ENCODE results near the gene RGS17. TPM values are rescaled to one million over a fixed set of nuclear protein-coding genes. Genes with fewer than 3 reads are reported as not detected.

RGS17 gene, protein sequence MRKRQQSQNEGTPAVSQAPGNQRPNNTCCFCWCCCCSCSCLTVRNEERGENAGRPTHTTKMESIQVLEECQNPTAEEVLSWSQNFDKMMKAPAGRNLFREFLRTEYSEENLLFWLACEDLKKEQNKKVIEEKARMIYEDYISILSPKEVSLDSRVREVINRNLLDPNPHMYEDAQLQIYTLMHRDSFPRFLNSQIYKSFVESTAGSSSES
- total RNA-seq (2021; fragmentation: NEBNext Ultra II Directional; extraction: Animal tissue kit (Norgen Biotek cat#: 25700)), result under 1 TPM in 5 of 6 experiments, not detected in 1; 0.02 to 0.24 (median 0.09) TPM
- long read RNA-seq, result 0 reads

DNA sequence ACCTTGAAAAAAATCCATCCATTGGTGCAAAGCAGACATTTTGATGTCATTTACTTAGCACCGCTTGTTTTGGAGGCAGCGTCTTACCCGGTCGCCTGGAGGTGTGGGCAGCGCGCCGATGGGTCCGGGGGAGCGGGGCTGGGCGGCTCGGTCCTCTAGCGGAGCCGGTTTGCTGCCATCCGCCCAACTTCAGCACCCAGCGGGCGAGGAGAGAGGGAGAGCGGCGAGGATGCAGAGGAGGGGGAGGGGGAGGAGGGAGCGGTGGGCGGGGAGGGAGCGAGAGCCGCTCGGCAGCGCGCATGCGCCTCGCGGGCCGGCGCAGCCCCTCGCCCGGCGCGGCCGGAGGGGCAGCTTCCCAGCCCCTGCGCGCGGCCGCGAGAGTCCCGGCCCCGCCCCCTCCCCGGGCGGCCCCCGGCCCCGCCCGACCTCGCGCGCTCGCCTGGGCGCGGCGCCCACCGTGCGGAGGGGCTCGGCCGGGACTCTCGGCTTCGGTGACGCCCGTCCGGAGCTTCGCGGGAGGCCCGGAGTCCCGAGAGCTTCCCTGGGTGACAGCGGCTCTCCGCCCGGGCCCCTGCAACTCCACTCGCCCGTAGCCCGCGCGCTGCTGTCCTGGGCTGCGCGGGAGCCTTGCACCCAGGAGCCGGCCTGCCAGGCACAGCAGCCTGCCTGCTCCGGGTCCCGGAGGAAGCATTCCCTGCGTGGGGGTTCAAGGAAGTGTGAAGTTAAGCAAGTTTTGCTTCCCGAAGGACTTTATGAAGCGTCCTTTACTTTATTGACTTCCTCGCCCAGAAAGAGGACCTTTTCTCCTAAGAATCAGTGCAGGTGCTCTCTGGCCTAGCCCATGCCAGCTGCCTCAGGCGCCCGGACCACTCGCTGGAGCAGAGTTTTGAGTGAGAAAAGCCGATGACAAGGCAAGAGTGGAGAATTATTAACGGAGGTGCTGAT, at the start of gene RGS17:
RGS17 (minus strand) TSS at position 246 of the 945 bp plus-strand sequence. CDS start 87,264 bp downstream, outside the sequence.
- no peak within 1 kb of the TSS; the same call in 1 of the 2 replicates for H3K27ac Mint-ChIP-seq
- H3K9me3 Mint-ChIP-seq, result no peaks in the 10 kb centered on the region; the same call in 1 of the 2 replicates
- peak; percentile 21 for DNase-seq
- TF ChIP-seq, protein P1, sequence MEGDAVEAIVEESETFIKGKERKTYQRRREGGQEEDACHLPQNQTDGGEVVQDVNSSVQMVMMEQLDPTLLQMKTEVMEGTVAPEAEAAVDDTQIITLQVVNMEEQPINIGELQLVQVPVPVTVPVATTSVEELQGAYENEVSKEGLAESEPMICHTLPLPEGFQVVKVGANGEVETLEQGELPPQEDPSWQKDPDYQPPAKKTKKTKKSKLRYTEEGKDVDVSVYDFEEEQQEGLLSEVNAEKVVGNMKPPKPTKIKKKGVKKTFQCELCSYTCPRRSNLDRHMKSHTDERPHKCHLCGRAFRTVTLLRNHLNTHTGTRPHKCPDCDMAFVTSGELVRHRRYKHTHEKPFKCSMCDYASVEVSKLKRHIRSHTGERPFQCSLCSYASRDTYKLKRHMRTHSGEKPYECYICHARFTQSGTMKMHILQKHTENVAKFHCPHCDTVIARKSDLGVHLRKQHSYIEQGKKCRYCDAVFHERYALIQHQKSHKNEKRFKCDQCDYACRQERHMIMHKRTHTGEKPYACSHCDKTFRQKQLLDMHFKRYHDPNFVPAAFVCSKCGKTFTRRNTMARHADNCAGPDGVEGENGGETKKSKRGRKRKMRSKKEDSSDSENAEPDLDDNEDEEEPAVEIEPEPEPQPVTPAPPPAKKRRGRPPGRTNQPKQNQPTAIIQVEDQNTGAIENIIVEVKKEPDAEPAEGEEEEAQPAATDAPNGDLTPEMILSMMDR (IDR thresholded peaks at IDR 0.05), result no peak
- peaks cover 13% of the 10 kb centered on the region for H3K27me3 Mint-ChIP-seq (ENCODE audit: insufficient read depth)
- 0 out of 2 replicates have a peak, but pooled peaks cover 6% of the 10 kb centered on the region for H3K36me3 Mint-ChIP-seq (ENCODE audit: low read depth)
- peaks cover 19% of the 10 kb centered on the region for H3K4me1 Mint-ChIP-seq (ENCODE audit: low read depth)
- H3K4me3 Mint-ChIP-seq, result peak within 1 kb of the TSS; percentile 86

DNA sequence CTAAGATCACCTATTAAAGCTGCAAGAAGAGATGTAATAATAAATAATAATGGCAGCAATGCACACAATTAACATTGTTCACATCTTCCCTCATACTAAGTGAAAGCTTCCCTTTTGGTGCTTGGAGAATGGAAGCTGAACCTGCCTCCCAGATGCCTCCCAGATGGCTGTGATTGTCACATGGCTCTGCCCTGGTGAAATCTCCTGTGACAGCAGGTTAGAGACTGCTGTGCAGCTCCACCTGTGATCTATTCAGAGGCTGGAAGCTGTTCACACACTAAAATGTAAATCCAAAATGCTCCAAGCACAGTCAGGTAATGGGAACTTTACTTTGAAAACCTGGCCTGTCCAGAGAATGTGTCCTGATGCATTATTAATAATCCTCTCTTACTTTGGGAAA, 41.7 kb upstream of the RGS17 start:
- Mint-ChIP-seq H3K4me3 (no peak overlapping the region), H3K27ac (no peak overlapping the region), H3K27me3 (ENCODE audit: insufficient read depth) (peaks cover 2% of the 10 kb centered on the region), H3K9me3 (no peaks in the 10 kb centered on the region), H3K36me3 (ENCODE audit: low read depth) (peaks cover 6% of the 10 kb centered on the region; the same call in 1 of the 2 replicates), H3K4me1 (ENCODE audit: low read depth) (peaks cover 23% of the 10 kb centered on the region)
- DNase-seq, result no peak
- TF ChIP-seq, protein P1 (IDR thresholded peaks at IDR 0.05), result no peak

DNA sequence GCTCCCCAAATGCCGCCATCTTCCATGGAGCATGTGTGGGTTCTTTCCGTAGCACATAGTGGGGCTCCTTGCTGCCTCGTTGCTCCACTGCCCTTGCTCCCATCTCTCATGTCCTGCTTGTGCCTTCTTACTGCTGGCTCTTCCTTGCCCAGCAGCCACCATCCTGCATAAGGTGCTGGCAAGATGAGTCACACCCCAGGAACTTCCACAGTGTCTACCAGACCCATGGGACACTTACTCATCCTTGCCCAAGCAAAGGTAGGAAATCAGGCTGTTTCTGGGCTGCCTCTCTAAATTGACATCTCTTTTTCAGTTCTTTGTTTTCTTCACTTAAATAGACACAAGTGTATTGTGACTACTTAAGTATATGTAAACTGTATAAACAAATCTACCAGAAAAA, 39.4 kb upstream of the RGS17 start:
- TF ChIP-seq, protein P1 (IDR thresholded peaks at IDR 0.05), result no peak
- Mint-ChIP-seq H3K36me3 (ENCODE audit: low read depth) (peaks cover 6% of the 10 kb centered on the region; the same call in 1 of the 2 replicates), H3K9me3 (no peaks in the 10 kb centered on the region), H3K4me1 (ENCODE audit: low read depth) (peaks cover 39% of the 10 kb centered on the region), H3K4me3 (no peak overlapping the region), H3K27ac (no peak overlapping the region), H3K27me3 (ENCODE audit: insufficient read depth) (no peaks in the 10 kb centered on the region; the same call in none of the 2 replicates)
- peak; percentile 50 for DNase-seq

DNA sequence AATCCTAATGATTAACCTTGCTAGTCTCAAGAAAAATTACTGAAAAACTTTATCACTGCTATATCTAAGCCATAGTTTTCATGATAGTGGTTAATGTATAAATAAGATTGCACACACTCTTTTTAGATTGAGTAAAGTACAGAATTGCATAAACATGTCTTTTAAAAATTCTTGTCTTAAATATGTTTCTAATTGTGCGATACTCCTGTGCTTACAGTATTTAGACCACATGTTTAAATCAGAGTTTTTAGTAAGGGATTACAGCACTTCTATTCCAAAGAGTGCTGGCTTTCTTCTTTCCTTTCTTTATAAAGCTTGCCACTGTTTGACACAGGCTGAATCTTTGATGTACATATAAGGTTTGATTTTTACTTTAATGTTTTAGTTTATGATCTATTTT, 36.8 kb upstream of the RGS17 start:
- H3K4me3 Mint-ChIP-seq, result peak overlapping the region; percentile 43
- peaks cover 39% of the 10 kb centered on the region for H3K4me1 Mint-ChIP-seq (ENCODE audit: low read depth)
- no peaks in the 10 kb centered on the region; the same call in none of the 2 replicates for H3K27me3 Mint-ChIP-seq (ENCODE audit: insufficient read depth)
- TF ChIP-seq, protein P1 (IDR thresholded peaks at IDR 0.05), result no peak
- peak; percentile 0 for DNase-seq
- H3K27ac Mint-ChIP-seq, result peak overlapping the region; percentile 91
- no peaks in the 10 kb centered on the region for H3K9me3 Mint-ChIP-seq
- peaks cover 6% of the 10 kb centered on the region; the same call in 1 of the 2 replicates for H3K36me3 Mint-ChIP-seq (ENCODE audit: low read depth)

DNA sequence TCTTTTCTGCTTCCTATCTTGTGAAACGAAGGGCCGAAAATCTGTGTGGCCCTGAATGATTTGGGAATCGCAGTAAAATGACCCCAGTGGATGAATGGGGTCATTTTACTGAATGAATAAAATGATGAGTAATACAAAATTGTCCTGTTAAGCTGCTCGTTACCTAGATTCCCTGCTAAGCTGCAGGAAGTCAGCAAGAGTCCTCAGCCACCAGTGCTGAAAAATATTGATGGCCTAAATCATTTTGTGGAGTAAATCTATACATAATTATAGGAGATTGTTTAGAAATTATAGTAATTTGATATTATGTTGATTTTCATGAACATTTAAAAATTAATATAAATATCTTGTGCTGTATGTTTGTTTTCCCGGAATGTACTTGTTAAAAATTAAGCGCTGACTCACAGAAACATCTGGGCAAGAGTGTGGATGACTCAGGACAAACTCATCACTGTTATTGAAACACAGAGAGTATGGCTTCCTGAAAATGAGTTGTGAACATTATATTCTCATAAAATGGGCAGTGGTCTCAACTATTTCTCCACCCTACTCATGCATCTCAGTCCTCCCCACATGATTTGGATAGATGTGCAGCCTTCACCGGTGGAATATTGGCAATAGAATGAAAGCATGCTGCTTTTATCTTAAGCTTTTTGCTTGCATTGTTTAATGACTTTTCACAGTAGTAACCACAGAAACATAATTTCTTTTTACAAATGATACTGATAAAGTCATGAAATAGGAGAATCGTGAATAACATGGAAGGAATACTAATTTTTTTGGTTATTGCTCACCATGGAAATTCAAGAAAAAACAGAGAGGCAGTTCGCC, 36.2 kb upstream of the RGS17 start:
- Mint-ChIP-seq H3K4me3 (peak overlapping the region; percentile 61), H3K27me3 (ENCODE audit: insufficient read depth) (no peaks in the 10 kb centered on the region; the same call in none of the 2 replicates), H3K36me3 (ENCODE audit: low read depth) (peaks cover 6% of the 10 kb centered on the region; the same call in 1 of the 2 replicates), H3K27ac (peak overlapping the region; percentile 91), H3K4me1 (ENCODE audit: low read depth) (peaks cover 39% of the 10 kb centered on the region), H3K9me3 (no peaks in the 10 kb centered on the region)
- peak; percentile 76 for DNase-seq
- TF ChIP-seq, protein P1 (IDR thresholded peaks at IDR 0.05), result no peak
